GM18519 (cell line): Measurements from ENCODE around the gene KIT.

Experiments used
- ATAC-seq: cut with Tn5 transposase; IDR thresholded peaks from one replicate; pipeline ENCODE4 v1.9.1; 2021; ENCODE audit warnings: mild to moderate bottlenecking, moderate library complexity; ENCODE audit not compliant: unreplicated experiment, low FRiP score

The KIT gene

DNA sequence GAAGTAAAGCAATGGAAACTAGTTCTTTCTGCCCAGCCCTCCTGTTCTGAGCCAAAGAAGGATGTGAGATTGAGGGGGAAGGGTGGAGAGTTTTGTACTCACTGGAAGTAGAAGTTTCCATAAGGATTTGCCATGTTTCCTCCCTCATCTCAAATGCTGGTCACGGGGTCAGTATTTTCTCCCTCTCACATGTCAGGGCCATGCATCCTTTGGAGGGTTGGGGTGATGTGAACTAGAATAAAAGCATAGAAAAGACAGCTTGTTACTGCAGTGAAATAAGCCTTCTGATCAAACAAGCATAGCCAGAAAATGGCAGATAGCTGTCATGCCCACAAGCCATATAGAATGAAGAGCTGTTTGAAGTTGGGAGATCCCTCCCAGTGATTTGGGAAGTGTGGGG, 79.7 kb downstream of the KIT start:
- ATAC-seq, result no peak

DNA sequence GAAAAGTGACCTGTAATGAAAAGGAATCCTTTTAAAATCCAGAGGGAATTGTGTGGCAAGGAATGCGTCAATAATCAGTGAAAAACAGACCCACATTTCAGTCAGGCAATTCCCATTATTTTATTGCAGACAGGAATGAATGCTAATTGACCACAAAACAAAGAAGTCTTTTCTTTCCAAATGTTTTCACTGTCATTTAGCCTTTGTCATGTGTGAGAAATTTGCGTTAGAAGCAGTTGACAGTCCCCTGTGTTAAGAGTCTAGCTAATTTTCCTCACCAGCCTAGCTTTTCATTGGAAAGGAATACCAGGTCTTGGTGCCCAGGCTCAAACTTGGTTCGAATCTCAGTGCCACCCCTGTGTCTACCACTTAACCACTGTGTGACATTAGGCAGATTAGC, 83.4 kb downstream of the KIT start:
- ATAC-seq, result no peak

DNA sequence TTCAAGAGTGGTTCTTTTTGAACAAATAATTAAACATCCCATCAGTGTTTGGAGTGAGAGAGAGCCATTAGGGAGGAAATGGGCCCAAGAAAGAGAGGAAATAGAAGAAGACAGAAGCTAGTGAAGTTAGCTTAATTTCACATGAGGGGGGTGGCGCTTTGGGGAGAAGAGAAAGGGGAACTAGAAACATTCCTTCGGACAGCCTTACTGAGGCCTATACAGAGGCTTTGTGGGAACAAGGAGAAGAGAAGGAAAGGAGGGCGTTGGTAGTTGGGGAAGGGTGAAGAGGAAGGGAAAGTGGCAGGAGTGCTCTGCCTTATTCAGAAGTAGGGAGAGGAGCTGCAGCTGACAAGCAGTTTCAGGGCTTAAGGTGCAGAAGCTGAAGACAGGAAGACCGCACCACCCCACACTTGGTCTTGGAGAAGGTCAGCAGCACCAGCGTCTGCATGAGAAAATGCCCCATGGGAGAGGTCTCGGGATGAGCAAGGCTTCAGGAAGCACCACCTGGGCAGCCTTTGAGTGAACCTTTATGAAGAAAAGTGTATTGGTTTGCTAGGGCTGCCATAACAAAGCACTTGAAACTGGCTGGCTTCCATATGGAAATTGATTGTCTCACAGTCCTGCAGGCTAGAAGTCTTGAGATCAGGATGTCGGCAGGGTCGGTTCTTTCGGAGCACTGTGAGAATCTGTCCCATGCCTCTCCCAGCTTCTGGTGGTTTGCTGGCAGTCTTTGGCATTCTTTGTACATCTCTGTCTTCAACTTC, 85.1 kb downstream of the KIT start:
- no peak for ATAC-seq

DNA sequence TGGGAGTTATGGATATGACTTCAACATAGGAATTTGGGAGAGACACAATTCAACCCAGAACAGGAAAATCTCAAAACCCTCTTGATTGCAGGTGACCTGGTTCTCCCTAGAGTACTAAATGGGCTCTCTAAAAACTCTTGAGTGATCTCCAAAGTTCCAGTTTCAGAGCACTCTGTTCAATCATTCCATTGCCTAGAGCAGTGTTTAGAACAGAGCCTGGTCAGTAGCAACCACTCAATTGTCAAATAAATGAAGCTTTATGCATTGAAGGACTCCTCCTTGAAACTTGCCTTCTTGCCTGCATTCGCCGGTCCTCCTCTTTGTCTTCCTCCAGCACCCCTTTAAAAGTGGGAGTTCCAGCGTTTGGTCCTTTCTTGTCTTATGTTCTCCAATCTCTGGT, 85.8 kb downstream of the KIT start:
- no peak for ATAC-seq

DNA sequence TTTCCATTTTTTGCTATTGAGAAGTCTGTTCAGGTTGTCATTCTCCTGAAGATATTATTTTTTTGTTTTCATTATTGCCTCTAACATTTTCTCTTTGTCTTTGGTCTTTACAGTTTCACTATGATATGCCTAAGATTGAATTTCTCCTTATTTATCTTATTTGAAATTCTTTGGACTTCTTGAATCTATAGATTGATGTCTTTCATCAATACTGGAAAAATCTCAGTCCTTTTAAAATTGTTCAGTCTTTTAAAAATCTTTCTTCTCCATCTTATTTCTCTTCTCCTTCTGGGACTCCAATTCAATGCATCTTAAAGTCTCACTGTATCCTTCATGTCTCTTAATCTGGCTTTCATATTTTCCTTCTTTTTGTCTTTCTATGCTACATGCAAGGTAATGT, 86.7 kb downstream of the KIT start:
- no peak for ATAC-seq

DNA sequence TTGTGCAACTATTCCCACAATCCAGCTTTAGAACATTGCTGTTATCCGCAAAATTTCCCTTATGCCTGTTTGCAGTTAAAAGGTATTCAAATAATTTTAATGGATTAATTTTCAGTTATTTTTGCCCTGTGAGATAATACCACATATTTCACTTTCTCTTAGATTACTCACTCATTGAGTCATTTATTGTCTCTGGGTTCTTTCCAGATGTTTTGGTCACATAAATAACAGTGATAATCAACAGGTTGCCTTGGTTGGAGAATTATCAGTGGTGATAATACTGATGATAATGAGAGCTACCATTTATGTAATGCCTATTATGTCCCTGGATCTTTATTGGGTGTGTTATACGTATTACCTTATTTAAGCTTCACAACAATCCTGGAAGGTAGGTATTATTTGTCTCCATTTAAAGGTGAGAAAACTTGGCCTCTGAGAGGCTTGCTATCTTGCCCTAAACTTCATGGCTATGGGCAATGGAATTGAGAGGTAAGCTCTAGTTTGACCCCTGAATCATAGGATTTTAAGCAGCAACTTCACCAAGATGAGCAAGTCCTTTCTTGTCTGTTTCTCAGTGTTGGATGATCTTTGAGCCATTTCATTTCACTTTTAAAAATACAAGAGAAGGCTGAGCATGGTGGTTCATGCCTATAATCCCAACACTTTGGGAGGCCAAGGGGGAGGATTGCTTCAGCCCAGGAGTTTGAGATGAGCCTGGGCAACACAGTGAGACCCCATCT, 87.4 kb downstream of the KIT start:
- no peak for ATAC-seq

DNA sequence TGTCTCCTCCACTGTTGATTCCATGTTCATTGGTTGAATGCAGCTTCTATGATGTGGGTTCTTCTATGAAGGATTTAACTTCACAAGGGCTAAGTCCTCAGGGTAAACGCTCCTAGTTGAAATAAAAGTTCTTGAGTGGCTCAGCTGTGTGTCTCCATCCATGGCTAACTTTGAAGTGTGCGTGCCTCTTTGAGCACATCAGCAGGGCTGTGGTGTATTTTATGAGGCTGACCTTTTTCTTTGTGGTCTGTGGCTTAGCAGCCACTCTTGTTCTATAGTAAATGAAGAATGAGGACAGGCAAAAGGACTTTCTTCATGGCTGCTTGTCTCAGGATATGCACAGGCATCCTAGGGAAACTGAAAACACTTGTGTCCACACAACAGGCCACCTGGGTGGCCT, 88.5 kb downstream of the KIT start:
- peak; percentile 58 for ATAC-seq

DNA sequence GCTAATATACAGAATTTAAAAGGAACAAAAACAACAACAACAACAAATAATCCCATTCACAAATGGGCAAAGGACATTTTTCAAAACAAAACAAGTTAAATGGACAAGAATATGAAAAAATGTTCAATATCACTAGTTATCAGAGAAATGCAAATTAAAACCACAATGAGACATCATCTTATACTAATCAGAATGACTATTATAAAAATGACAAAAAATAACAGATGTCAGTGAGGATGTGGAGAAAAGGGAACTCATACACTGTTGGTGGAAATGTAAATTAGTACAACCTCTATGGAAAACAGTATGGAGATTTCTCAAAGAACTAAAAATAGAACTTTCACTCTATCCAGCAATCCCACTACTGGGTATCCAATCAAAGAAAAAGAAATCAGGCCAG, 92.6 kb downstream of the KIT start:
- ATAC-seq, result no peak

DNA sequence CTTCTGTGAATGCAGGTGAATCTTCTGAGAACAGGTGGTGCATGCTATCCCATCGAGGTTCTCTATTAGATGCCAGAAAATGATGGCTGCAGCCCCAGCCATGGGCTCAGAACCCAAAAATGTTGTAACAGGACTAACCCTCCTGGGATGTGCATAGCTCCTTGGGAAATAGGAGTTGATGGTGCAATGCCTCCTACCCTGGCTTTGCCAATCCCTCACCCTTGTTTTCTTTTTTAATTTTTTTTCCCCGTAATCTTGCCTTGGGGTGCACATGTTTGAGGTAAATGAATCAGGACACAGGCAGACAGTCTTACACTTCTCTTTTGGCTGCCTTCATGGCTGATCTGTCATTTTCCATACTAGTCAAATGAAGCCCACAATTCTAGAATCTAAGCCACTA, 96.6 kb downstream of the KIT start:
- ATAC-seq, result no peak

DNA sequence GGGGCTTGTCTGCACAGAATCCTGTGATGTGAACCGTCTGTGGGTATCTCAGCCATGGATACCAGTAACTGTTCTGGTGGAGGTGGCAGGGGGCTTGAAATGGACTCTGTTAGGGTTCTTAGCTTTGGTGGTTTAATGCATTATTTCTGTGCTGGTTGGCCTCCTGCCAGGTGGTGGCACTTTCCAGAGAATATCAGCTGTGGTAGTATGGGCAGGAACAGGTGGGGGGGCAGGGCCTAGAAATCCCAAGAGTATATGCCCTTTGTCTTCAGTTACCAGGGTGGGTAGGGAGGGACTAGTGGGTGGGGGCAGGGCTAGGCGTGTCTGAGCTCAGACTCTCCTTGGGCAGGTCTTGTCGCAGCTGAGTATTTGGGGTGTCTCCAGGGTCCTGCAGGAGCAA, 106.7 kb downstream of the KIT start:
- ATAC-seq, result no peak

DNA sequence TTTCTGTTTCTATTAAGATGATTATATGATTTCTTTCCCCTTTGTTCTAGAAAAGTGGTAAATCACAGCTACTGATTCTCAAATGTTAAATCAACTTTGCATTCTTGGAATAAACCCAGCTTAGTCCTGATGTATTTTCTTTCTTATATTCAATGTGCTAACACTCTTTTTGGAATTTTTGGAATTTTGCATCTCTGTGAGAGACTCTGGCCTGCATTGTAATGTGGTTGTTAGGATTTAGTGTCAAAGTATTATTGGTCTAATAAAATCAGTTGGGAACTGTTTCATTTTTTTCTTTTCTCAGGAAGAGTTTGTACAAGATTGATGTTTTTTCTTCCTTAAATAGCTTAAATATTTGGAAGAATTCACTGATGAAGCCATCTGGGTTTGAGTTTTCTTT, 109.6 kb downstream of the KIT start:
- no peak for ATAC-seq

DNA sequence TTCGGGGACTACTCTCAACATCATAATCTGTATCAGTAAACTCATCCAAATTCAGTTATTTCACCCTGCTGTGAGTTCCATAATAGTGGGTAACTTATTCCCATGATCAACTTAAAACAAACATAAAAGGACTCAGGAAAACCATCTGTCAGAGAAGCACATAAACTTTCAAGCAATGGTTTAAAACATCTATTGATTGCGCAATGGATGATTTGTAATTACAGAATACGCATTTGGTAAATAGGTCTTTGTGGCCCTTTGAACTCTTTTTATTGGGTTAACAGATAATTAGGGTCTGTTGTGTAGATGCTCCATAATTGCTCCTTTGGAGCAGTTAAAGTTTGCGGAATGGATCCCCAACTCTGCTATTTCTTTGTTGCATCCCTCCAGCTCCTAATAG, 115.3 kb downstream of the KIT start:
- ATAC-seq, result no peak

DNA sequence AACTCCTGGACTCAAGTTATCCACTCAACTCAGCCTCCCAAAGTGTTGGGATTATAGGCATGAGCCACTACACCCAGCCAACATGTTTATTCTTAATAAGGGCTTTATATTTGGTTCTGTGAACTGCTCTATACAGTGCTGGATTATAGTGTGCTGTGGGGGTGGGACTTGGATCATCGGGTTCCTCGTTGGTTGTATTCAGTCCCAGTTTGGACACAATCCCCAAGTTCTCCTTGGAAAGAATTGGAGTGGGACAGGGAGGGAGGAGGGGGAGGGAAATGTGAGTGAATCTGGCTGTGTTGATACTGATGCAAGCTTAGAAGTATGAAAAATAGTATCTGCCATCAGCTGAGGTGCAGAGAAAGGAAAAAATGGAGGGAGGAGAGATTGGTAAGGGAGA, 121.3 kb downstream of the KIT start:
- no peak for ATAC-seq

DNA sequence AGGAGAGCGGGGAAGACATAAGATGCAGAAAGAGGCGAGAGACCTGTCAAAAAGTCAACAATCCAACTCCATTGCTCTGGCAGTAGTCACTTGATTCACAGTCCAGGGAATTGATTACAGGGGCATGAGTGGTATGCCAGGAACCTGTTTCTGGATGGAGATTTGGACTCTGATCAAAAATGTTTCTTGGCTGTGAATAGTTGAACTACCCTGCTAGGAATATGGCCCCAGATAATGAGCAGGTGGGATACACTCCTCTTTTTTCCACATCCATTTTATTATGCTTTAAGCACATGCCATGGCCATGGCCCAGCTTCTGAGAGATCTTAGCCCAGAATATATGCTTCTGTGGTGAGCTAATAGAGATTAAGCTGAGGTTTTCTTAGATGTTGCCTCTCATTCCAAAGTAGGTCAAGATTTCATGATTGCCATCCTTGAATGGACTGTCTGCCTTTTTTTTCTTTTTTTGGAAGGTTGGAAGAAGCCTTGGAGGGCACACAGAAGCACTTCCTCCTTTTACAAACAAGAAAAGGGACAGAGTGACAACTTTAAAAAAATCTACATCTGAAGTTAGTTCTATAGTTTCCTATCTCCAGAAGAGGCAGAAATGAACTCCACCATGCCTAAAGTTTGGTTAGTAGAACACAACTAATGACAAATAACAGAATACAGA, 121.9 kb downstream of the KIT start:
- no peak for ATAC-seq

DNA sequence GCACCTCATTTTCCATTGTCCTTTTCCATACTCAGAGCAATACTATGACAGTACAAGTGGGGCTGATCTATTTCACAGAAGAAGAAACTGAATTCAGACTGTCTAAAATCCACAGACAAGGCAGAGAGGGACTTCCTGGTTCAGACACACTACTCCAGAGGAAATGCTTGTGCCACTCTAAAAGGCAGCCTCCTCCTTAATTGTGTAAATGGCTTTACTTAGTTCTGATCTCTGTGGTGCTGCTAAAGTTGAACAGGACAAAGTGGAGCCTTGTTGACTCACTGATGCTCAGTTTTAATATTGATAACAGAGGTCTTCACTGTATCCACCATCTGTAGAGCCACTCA, 122.4 kb downstream of the KIT start:
- ATAC-seq, result no peak

DNA sequence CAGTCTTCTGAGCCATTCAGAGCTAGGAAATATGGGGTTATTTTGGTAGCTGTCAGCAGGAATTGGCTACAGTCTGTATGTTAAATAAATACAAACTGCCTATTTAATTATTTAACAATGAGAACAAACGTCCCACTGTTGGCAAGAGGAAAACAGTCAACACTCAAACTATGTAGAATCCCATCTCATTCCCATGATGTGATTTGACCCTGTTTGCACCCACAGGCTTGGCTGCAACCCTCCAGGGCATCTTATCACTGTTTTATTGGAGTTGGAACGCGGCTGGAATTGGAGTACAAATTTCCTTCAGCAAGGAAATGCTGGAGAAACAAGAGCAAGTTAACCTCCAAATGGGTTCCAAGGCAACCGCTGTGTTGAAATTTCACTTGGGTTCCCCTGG, 124.0 kb downstream of the KIT start:
- ATAC-seq, result no peak

DNA sequence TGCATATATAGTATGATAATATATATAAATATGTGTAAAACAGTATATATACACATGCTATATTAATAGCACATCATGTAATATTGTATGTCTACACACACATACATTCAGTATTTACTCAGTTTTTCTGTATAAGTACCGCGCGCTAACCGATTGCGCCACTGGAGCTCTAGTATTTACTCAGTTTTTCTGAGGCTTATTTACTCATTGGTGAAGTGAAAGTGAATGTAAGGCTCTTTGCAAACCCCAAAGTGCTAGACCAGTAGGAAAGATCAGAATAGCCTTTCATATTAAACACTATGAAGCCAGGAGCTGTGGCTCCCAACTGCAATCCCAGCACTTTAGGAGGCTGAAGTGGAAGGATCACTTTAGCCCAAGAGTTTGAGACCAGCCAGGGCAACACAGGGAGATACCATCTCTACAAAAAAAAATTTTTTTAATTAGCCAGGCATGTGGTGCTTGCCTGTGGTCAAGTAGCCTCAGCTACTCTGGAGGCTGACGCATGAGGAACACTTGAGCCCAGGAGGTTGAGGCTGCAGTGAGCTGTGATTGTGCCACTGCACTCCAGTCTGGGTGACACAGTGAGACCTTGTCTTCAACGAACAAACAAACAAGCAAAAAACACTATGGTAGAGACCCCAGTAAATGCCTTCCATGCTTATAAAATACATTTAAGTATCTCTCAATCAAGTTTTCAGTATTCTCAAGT, 125.8 kb downstream of the KIT start:
- no peak for ATAC-seq

DNA sequence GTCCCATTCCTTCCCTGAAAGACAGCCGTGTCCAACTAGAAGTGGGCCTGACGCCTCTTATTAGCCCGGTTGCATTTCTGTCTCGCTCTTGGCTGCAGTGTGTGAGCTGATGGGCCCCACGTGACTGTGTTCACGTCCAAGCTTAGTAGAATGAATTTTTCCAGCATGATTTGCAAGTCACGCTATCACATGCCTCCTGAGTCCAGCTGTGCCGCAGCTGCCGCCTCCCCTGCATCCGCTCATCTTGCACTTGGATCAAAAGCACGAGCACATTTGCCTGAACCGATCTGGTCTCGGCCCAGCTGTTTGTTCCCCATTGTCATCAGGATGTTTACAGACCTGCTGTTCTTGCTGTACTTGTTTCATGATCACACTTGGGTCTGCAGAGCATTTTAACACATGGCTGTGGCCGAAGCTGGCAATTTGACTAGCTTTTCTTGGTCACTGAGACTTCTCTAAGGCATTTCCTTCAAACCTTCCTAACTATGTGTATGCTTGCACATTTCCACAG, 126.5 kb downstream of the KIT start:
- ATAC-seq, result no peak
